ENCODE data around the gene PDS5A.
"Not testable (repeated sequence)": the region's sequence is repeated elsewhere in the genome, so short reads cannot be mapped to it uniquely, and the experiment has no call there.

PDS5A gene

GRCh38 chr4:39825741-39826231, 151.9 kb downstream of the PDS5A start:
- no peak for DNase-seq (ENCODE audit: low read depth, low spot score)

- DNase-seq (ENCODE audit: low read depth, low spot score): no peak
Observed at GRCh38 chr4:39825090-39825489, 152.6 kb downstream of the PDS5A start.

DNA sequence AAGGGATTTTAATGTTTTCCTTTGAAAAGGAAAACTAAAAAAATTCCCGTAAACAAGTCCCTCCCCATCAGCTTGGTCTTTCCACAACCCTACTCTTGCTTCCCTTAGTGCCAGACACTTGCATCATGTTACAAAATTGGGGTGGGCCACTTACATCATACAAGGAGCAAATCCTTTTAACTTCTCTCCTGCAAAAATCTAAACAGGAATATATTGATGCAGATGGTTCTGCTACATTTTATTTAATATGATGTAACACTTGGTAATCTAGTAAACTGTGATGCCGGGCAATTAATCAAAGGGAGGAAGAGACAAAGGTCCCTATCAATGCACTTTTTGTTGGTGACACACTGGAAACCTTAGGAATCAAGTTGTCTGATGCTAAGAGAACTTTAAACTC, 154.5 kb downstream of the PDS5A start:
- no peak for DNase-seq (ENCODE audit: low read depth, low spot score)

- DNase-seq (ENCODE audit: low read depth, low spot score): no peak
Observed at GRCh38 chr4:39822662-39823061, 155.0 kb downstream of the PDS5A start.

DNA sequence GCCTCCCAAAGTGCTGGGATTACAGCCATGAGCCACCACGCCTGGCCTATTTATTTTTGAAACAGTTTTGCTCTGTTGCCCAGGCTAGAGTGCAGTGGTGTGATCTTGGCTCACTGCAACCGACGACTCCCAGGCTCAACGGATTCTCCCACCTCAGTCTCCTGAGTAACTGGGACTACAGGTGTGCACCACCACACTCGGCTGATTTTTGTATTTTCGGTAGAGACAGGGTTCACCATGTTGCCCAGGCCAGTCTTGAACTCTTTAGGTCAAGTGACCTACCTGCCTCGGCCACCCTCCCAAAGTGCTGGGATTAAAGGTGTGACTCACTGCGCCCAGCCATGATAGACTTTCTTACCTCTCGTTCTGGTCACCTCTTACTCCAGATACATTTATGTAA, 155.8 kb downstream of the PDS5A start:
- no peak for DNase-seq (ENCODE audit: low read depth, low spot score)

DNA sequence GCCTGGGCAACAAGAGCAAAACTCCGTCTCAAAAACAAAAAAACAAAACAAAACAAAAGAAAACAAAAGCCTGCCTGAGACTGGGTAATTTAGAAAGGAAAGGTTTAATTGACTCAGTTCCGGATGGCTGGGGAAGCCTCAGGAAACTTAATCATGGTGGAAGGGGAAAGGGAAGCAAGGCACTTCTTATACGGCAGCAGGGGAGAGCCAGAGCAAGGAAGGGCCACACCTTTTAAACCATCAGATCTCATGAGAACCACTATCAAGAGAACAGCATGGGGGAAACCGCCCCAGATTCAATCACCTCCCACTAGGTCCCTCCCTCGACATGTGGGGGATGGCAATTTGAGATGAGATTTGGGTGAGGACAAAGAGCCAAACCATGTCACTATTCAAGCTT, 157.5 kb downstream of the PDS5A start:
- DNase-seq (ENCODE audit: low read depth, low spot score): no peak

- DNase-seq (ENCODE audit: low read depth, low spot score): no peak
Observed at GRCh38 chr4:39818646-39819045, 159.1 kb downstream of the PDS5A start.

DNA sequence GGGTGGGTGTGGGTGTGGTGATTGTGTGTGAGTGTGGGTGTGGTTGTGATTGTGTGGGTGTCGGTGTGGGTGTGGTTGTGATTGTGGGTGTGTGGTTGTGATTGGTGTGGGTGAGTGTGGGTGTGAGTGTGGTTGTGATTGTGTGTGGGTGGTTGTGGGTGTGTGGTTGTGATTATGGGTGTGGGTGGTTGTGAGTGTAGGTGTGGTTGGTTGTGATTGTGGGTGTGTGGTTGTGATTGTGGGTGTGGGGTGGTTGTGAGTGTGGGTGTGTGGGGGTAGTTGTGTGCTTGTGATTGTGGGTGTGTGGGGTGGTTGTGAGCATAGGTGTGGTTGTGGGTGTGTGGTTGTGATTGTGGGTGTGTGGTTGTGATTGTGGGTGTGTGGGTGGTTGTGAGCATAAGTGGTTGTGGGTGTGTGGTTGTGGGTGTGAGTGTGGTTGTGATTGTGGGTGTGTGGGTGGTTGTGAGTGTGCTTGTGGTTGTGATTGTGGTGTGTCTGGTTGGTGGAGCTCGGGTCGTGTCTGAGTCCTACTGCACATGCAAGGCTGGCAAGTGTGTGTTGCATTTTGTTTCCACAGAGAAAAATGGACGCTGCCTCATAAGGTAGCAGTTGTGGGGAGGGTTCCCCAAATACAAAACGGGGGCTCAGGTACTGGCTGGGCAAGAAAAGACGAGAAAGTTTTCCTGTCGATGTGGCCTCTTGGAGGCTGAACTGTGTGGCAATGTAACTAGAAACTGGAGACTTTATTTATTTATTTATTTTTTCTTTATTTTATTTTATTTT, 163.1 kb downstream of the PDS5A start:
- no peak for DNase-seq (ENCODE audit: low read depth, low spot score)

DNA sequence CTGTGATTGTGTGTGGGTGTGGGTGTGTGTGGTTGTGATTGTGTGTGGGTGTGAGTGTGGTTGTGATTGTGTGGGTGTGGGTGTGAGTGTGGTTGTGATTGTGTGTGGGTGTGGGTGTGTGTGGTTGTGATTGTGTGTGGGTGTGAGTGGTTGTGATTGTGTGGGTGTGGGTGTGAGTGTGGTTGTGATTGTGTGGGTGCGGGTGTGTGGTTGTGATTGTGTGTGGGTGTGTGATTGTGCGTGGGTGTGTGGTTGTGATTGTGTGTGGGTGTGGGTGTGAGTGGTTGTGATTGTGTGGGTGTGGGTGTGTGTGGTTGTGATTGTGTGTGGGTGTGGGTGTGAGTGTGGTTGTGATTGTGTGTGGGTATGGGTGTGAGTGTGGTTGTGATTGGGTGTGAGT, 163.9 kb downstream of the PDS5A start:
- not testable (repeated sequence) for DNase-seq (ENCODE audit: low read depth, low spot score)

DNA sequence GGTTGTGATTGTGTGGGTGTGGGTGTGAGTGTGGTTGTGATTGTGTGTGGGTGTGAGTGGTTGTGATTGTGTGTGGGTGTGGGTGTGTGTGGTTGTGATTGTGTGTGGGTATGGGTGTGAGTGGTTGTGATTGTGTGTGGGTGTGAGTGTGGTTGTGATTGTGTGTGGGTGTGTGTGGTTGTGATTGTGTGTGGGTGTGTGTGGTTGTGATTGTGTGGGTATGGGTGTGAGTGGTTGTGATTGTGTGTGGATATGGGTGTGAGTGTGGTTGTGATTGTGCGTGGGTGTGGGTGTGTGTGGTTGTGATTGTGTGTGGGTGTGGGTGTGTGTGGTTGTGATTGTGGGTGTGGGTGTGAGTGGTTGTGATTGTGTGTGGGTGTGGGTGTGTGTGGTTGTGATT, 164.7 kb downstream of the PDS5A start:
- DNase-seq (ENCODE audit: low read depth, low spot score): not testable (repeated sequence)

- no peak for DNase-seq (ENCODE audit: low read depth, low spot score)
Observed at GRCh38 chr4:39812500-39812899, 165.2 kb downstream of the PDS5A start.

DNA sequence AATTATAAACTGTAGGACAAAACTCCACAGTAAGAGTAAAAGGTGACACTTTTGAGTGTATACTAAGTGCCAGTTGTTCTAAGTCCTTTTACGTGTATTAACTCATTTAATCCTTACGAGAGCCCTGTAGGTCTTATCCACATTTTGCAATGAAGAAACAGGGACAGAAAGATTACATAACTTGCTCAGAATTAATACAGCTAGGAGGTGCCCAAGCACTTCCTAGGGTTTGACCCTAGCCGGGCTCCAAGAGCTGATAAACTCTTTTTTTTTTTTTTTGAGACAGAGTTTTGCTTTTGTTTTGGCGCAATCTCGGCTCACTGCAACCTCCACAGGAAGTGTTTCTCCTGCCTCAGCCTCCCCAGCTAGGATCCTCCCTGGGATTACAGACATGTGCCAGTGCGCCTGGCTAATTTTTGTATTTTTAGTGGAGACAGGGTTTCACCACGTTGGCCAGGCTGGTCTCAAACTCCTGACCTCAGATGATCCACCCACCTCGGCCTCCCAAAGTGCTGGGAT, 169.4 kb downstream of the PDS5A start:
- no peak for DNase-seq (ENCODE audit: low read depth, low spot score)

GRCh38 chr4:39802005-39802404, 175.7 kb downstream of the PDS5A start:
- DNase-seq (ENCODE audit: low read depth, low spot score): no peak

DNA sequence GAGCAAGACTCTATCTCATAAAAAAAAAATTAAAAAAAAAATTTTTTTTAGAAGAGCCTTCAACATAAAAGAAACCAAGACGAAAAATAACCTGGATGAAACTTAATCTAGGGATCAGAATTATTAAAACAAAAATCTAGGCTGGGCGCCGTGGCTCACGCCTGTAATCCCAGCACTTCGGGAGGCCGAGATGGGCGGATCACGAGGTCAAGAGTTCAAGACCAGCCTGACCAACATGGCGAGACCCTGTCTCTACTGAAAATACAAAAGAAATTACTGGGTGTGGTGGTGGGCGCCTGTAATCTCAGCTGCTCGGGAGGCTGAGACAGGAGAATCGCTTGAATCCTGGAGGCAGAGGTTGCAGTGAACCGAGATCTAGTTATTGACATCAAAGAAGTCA, 184.7 kb downstream of the PDS5A start:
- DNase-seq (ENCODE audit: low read depth, low spot score): not testable (repeated sequence)

DNA sequence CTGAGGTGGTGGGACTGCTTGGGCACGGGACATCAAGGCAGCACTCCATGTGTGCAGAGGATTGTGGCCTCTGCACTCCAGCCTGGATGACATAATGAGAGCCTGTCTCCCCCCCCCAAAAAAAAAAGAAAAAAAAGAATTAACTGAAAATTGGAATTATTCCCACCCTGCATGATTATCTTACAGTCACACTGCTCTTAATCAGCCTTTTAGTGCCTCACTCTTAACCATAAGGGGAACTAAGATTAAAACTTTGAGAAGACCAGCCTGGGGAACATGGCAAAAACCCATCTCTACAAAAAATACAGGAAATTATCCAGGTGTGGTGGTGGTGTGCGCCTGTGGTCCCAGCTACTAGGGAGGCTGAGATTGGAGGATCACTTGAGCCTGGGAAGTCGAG, 185.2 kb downstream of the PDS5A start:
- no peak for DNase-seq (ENCODE audit: low read depth, low spot score)

DNA sequence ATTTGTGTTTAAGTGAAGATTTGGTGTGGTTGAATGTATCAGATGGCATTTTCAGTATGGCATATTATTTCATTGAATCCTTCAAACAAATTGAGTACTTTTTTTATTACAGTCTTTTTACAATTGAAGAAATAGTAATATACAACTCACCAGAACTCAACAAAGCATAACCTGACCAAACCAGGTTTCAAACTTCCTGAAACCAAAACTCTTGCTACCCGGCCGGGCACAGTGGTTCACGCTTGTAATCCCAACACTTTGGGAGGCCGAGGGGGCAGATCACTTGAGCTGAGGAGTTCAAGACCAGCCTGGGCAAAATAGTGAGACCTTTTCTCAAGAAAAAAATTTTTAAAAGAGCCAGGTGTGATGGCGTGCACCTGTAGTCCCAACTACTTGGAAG, 185.6 kb downstream of the PDS5A start:
- no peak for DNase-seq (ENCODE audit: low read depth, low spot score)

DNA sequence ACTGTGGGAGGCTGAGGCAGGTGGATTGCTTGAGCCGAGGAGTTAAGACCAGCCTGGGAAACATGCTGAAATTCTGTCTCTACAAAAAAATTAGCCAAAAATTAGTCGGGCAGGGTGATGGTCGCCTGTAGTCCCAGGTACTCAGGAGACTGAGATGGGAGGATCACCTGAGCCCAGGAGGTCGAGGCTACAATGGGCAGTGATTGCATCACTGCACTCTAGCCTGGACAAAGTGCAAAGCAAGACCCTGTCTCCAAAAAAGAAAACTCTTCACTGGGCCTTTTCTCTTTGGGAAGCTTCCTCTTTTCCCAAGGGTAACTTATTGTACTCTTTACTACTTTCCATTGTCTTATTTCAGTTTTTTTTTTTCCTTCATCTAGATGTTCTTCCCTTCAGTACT, 190.9 kb downstream of the PDS5A start:
- no peak for DNase-seq (ENCODE audit: low read depth, low spot score)

DNA sequence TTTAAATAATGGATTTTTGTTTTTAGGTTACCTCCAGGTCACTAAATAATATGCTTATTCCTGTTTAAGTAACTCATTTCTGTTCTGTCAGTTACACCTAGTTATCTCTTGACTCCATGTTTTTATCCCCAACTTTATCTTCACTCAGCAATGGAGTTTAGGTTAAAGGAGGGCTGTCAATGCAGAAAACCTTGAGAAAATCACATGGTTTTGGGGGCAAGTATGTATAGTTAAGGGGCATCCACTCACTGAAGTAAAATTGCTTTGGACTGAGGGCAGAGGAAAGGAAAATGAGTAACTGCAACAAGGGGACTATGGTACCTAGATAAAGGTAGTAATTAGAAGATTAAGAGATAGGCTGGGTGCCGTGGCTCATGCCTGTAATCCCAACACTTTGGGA, 192.6 kb downstream of the PDS5A start:
- DNase-seq (ENCODE audit: low read depth, low spot score): no peak

DNA sequence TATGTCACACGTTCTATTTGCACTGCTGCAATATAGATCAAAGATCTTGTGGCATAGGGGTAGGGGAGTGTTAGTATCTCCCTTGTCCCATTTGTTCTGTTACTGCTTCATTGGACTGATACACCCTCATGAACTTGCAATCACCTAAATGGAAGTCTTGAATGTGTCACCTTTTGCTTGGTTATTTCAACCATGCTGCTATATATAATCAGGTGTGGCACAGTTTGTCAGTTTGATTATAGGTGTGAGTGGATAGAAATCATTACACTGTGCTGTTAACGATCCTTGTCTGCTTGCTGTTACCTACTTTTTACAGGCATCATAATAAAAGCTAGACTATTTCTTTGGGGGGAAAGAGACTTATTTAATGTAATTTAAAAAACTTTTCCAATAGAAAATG, 195.7 kb downstream of the PDS5A start:
- DNase-seq (ENCODE audit: low read depth, low spot score): not testable (repeated sequence)

Data from iPS DF 19.7 (cell line).